GM19193 (cell line): ENCODE data around the gene URM1.

Experiments
- POLR2A ChIP-seq: IDR thresholded peaks from 4 replicates; pipeline ENCODE4 v1.6.1; 2011; ENCODE audit not compliant: insufficient read depth, insufficient read length; ENCODE audit errors: extremely low read depth

URM1 gene

DNA sequence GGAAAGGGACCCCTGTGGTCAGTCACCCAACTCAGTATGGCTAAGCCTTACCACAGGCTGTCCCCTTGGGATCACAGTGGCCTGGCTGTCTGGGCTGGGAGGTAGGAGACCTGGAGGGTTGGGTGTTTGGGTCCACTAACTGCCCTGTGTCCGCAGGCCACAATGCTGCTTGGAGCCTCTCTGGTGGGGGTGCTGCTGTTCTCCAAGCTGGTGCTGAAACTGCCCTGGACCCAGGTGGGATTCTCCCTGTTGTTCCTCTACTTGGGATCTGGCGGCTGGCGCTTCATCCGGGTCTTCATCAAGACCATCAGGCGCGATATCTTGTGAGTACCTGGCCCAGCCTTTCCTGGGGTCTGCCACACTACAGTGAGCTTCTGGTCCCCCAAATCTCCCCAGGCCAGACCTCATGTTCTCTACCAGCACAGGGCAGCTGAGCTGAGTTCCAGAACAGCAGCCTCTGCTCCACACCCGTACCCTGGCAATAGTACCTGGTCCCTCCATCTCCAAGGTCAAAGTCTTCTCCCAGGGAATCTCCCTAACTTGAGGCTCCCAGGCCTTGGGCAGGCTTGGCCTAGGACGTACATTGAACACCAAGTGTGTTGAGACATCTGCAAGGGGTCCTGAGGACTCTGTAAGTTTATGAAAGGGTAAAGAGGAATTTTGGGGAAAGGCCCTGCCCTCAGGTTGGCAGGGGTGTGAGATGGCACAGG, 28.0 kb upstream of the URM1 start:
- no peak for TF ChIP-seq POLR2A

- no peak for TF ChIP-seq POLR2A
Measured at GRCh38 chr9:128343855-128344254, 27.3 kb upstream of the URM1 start.

GRCh38 chr9:128344931-128345605, 26.1 kb upstream of the URM1 start:
- no peak for TF ChIP-seq POLR2A

- TF ChIP-seq POLR2A = no peak
Measured at GRCh38 chr9:128349125-128349524, 22.0 kb upstream of the URM1 start.

DNA sequence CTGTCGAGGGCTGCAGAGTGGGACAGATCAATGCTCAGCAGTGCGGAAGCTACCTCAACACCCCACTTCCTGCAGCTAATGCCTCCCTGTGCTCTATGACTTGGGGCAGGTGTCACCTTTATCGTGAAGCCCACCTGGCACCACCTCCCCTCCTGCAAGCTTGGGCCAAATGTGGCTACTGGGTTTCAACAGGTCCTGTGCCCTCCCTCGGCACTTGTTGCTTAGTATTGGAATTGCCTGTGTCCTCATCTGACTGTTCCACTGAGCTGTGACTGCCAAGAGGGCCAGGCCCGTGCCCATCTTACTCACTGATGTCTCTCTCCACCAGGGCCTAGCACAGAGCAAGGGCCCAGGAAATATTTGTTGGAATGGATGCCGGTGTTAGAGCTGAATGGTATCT, 21.4 kb upstream of the URM1 start:
- TF ChIP-seq POLR2A = no peak

DNA sequence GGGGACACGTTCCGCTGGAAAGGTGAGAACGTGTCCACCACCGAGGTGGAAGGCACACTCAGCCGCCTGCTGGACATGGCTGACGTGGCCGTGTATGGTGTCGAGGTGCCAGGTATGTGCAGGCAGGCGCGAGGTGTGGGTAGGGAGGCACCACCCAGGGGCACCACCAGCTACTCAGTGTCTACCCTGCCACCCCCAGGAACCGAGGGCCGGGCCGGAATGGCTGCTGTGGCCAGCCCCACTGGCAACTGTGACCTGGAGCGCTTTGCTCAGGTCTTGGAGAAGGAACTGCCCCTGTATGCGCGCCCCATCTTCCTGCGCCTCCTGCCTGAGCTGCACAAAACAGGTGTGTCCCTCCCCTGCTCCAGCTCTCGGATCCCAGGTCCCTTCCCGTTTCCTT, 15.7 kb upstream of the URM1 start:
- no peak for TF ChIP-seq POLR2A

DNA sequence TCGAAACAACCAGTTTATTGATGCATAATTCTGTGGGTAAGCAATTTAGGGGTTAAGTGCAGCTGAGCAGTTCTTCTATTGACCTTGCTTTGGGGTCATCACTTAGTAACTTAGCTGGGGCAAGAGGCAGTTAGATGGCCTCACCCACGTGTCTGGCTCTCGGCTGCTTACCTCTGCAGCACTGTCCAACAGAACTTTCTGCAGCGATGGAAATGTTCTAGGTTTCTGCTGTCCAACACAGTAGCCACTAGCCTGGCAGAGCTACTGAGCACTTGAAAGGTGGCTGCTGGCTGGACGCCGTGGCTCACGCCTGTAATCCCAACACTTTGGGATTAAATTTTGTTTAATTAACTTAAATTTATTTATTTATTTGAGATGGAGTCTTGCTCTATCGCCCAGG, 13.1 kb upstream of the URM1 start:
- TF ChIP-seq POLR2A = no peak

DNA sequence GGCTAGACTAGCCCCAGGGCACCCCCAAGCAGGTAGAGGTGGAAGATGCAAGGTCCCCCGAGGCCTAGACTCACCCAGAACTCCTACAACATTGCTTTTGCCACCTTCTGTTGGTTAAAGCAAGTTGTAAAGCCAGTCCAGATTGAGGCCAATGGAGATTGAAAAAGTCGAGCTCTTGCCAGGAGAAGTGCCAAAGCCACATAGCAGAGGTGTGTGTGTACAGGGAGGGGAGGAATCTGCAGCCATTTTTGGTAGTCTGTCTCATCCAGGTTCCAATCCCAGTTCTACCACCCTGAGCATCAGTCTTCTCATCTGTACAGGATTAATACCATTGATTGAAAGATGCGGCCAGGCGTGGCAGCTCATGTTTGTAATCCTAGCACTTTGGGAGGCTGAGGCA, 12.3 kb upstream of the URM1 start:
- no peak for TF ChIP-seq POLR2A

DNA sequence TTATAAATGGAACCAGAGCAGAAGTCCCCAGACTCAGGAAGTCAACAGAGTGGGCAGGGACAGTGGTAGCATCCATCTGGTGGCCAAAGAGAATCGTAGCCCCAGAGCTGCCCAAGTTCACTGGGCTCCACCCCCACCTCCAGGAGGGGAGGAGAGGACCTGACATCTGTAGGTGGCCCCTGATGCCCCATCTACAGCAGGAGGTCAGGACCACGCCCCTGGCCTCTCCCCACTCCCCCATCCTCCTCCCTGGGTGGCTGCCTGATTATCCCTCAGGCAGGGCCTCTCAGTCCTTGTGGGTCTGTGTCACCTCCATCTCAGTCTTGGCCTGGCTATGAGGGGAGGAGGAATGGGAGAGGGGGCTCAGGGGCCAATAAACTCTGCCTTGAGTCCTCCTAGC, 10.3 kb upstream of the URM1 start:
- no peak for TF ChIP-seq POLR2A

DNA sequence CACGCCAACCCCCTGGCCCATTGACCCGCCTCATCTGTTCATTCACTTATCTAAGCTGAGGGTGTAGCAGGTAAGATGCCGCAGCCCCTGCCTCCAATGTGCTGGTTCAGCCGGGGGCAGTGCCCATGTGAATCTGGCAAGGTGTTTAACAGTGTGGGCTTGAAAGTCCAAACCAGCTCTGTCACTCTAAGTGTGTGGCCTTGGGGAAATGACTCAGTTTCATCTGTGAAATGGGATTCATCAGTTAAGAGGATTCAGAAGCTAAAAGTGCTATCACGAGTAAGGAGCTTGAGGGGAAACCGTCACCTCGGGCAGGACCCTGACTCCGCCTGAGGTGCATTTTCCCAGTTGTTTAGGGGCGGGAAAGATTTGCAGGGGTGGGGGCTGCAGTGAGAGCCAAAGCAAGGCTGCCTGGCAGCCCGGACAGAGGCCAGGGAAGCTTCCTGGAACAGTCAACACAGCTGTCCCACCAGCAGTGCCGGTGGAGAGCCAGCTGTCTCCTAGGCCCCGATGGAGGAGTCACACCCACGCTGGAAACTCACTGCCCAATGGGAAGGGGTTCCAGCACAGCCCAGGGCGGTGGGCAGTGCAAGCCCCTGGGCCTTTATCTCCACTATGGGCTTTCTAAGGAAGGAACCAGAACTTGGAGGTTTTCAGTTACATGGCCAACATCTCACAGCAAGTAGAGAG, 9.7 kb upstream of the URM1 start:
- TF ChIP-seq POLR2A = no peak

DNA sequence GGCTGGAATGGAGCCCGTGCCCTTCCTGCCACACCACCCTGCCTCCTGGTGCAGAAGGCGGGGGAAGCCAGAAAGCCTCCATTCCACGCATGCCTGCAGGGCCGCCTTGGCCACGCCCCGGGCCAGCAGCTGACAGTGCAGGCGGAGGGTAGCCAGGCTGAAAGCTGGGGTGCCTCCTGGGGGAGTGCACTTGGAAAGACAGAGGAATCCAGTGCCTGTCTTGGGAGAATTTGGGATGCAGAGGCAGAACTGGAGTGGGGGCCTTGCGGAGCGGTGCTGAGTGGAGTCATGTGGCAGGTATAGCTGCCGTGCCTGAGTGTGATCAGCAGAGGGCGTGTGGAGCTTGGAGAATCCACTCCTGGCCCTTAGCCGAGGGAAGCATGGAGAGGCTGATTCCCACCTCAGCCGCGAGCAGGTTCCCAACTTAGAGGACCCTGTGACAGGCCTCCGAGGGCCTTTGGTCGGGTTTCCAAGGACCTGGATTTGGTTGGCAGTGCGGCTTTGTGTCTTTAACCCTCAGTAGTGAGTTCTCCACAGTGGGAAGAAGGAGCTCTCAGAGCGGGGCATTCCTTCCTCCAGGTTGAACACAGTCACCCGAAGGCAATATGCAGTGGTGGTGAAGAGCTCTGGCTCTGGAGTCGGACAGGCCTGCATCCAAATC, 9.1 kb upstream of the URM1 start:
- TF ChIP-seq POLR2A = no peak

DNA sequence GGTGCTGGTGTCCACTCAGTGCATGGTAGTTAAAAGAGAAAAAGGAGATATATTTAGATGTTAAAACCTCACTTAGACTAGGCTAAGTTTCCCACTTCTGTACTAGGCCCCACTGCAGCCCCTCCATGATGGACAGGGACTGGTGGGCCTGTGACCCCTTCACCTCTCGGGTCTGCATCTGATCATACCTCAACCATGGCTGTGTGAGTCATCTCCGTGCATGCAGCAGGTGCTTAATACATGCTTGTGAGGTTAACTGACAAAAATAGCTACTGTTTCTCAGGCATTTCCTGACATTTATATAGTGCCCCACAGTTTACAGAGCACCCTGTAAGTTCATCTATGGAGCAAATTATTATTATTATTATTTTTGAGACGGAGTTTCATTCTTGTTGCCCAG, 8.4 kb upstream of the URM1 start:
- no peak for TF ChIP-seq POLR2A

DNA sequence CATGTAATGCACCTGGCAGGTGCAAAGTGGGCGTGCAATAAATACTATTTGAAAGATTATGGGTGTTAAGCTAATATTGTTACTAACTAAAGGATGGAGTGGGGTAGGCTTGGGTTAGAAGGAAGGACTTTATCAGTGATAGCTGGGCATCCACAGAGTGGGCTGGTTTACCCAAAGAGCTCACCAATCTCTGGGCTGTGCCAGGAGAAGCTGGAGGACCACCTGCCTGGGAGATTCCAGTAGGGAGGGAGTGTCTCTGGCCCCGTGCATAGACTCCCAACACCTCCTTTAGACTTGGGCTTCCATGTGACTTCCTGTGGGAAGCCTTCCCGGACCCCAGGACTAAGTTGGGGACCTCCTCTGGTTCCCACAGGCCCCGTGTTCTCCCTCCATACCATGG, 5.6 kb upstream of the URM1 start:
- no peak for TF ChIP-seq POLR2A

- no peak for TF ChIP-seq POLR2A
Measured at GRCh38 chr9:128369024-128369706, 2.0 kb upstream of the URM1 start.

- no peak for TF ChIP-seq POLR2A
Measured at GRCh38 chr9:128370367-128370751, 815 bp upstream of the URM1 start.
